Spinal cord (tissue), 10 donors: Measurements from ENCODE around the gene ANGPTL3. TPM values are rescaled to one million over a fixed set of nuclear protein-coding genes. Genes with fewer than 3 reads are reported as not detected.

Experiments used
- DNase-seq, 6 donors: peaks; one replicate each; pipeline versions ENCODE4 v3.0.0 to v3.0.0-alpha.2; 2013 to 2015; ENCODE audit warnings: low spot score in 6 of 6, low read depth in 4 of 6
- H3K27ac ChIP-seq: one replicate; pipeline ENCODE4 v1.5.1; 2013; ENCODE audit warnings: low read depth, low read length, control low read depth
- H3K27me3 ChIP-seq: one replicate; pipeline ENCODE4 v1.6.1; 2013; ENCODE audit warnings: low read length; ENCODE audit not compliant: control insufficient read depth, insufficient read depth
- H3K36me3 ChIP-seq: one replicate; pipeline ENCODE4 v1.6.1; 2013; ENCODE audit warnings: low read length; ENCODE audit not compliant: control insufficient read depth, insufficient read depth
- H3K4me1 ChIP-seq: one replicate; pipeline ENCODE4 v1.6.1; 2013; ENCODE audit warnings: low read length; ENCODE audit not compliant: control insufficient read depth, insufficient read depth
- H3K4me3 ChIP-seq: one replicate; pipeline ENCODE4 v1.5.1; 2013; ENCODE audit warnings: low read depth, low read length, control low read depth
- H3K9me3 ChIP-seq: one replicate; pipeline ENCODE4 v1.6.1; 2013; ENCODE audit warnings: low read length; ENCODE audit not compliant: control insufficient read depth, insufficient read depth
- WGBS: methylation state at CpG from one replicate; pipeline ENCODE4 v1.1.5; 2013; ENCODE audit warnings: missing lambda C conversion rate; ENCODE audit not compliant: insufficient coverage; 5-methylcytosine and 5-hydroxymethylcytosine counted together
- polyA plus RNA-seq, 2 donors: library from polyadenylated mRNA; unstranded; fragments of 120-200 nt; gene quantifications; one replicate each; pipeline ENCODE4 v1.2.1, GENCODE V29; 2013; ENCODE audit not compliant: insufficient read length in 2 of 2
- total RNA-seq, 2 donors: library from RNA; depleted of rRNA in 1 of 2; stranded (reverse); fragments of 120-200 nt in 1 of 2; fragments of >200 nt in 1 of 2; gene quantifications; one replicate each; pipeline versions ENCODE4 v1.2.3 to v1.2.4, GENCODE V29; 2013 to 2014
- donor health status: healthy.

ANGPTL3 gene
- total and polyA plus RNA-seq, 4 donors, result 0.18 to 0.22 TPM; not detected in 2

- H3K4me1 ChIP-seq, result no peaks in the 10 kb centered on the region
- H3K27ac ChIP-seq, result no peak overlapping the region
- H3K27me3 ChIP-seq, result no peaks in the 10 kb centered on the region
- no peaks in the 10 kb centered on the region for H3K9me3 ChIP-seq
- WGBS, result no CpG with 5 or more reads among the region's 5 CpGs
- H3K4me3 ChIP-seq, result no peak overlapping the region
- H3K36me3 ChIP-seq, result no peaks in the 10 kb centered on the region
- DNase-seq, result no peak
These were observed 16.0 kb downstream of the ANGPTL3 start for GRCh38 chr1:62613325-62613727.

GRCh38 chr1:62613890-62614289, 16.6 kb downstream of the ANGPTL3 start:
- H3K9me3 ChIP-seq, result no peaks in the 10 kb centered on the region
- WGBS, result no CpG with 5 or more reads among the region's 1 CpG
- DNase-seq, result no peak
- no peaks in the 10 kb centered on the region for H3K36me3 ChIP-seq
- H3K27ac ChIP-seq, result no peak overlapping the region
- no peaks in the 10 kb centered on the region for H3K27me3 ChIP-seq
- H3K4me3 ChIP-seq, result no peak overlapping the region
- H3K4me1 ChIP-seq, result no peaks in the 10 kb centered on the region

DNA sequence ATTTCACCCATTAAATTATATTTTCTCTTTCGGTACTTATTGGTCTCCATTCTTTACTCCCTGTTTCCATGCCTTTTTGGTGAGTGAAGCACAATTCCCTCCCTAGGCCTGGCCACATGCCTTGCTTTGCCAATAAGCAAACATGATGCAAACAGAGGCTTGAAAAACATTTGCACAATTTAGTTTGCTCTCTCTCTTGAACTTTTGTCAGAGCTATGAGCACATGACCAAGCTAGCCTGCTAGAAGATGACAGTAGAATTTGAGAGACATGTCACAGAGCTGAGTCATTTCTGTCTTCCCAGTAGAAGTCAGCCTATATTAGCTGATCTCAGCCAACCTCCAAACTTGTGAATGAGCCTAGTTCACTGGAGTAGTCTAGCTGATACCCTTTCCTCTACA, 24.6 kb downstream of the ANGPTL3 start:
- peaks cover 3% of the 10 kb centered on the region for H3K36me3 ChIP-seq
- H3K27me3 ChIP-seq, result no peaks in the 10 kb centered on the region
- H3K9me3 ChIP-seq, result no peaks in the 10 kb centered on the region
- no peak overlapping the region for H3K4me3 ChIP-seq
- DNase-seq, result no peak
- 100% methylated on average over 1 of the region's 1 CpG for WGBS
- no peak overlapping the region for H3K27ac ChIP-seq
- no peaks in the 10 kb centered on the region for H3K4me1 ChIP-seq

GRCh38 chr1:62625415-62625814, 28.1 kb downstream of the ANGPTL3 start:
- DNase-seq, result no peak
- Histone ChIP-seq H3K27ac (no peak overlapping the region), H3K4me1 (no peaks in the 10 kb centered on the region), H3K27me3 (no peaks in the 10 kb centered on the region), H3K36me3 (peaks cover 8% of the 10 kb centered on the region), H3K9me3 (no peaks in the 10 kb centered on the region), H3K4me3 (no peak overlapping the region)
- no CpG with 5 or more reads among the region's 1 CpG for WGBS

GRCh38 chr1:62628506-62628905, 31.2 kb downstream of the ANGPTL3 start:
- DNase-seq, result no peak
- no CpG with 5 or more reads among the region's 1 CpG for WGBS
- H3K27me3 ChIP-seq, result no peaks in the 10 kb centered on the region
- H3K9me3 ChIP-seq, result no peaks in the 10 kb centered on the region
- H3K4me1 ChIP-seq, result no peaks in the 10 kb centered on the region
- no peak overlapping the region for H3K27ac ChIP-seq
- no peak overlapping the region for H3K4me3 ChIP-seq
- H3K36me3 ChIP-seq, result peaks cover 9% of the 10 kb centered on the region

DNA sequence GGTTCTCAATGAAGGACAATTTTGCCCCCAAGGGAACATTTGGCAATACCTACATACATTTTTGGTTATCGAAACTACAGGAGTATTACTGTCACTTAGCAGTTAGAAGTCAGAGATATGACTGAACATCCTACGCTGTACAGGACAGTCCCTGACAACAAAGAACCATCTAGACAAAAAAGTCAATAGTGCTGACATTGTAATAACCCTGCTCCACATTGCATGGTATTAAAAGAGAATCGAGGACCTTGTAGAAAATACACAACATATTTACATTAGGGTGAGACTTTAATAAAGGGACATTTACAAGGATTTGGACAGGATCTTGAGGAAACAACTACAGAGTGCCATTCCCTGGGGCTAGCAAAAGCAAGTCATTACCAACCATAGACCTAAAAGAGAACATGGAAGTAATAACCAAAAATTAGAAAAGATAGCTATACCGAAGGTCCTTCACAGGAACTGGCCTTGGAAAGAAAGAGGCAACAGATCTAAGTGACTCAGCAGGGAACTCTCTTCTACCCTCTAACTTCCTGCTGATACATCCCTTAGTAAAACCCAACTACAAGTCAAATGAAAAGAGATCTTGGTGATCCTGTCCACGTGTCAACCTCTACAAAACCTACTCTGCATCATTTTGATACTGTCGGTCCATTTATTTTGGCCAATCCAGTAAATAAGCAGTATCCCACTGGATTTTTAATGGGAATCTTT, 40.2 kb downstream of the ANGPTL3 start:
- Histone ChIP-seq H3K4me1 (no peaks in the 10 kb centered on the region), H3K27ac (no peak overlapping the region), H3K36me3 (peaks cover 22% of the 10 kb centered on the region), H3K9me3 (no peaks in the 10 kb centered on the region), H3K27me3 (no peaks in the 10 kb centered on the region), H3K4me3 (no peak overlapping the region)
- DNase-seq, result no peak
- 100% methylated on average over 2 of the region's 6 CpGs for WGBS

DNA sequence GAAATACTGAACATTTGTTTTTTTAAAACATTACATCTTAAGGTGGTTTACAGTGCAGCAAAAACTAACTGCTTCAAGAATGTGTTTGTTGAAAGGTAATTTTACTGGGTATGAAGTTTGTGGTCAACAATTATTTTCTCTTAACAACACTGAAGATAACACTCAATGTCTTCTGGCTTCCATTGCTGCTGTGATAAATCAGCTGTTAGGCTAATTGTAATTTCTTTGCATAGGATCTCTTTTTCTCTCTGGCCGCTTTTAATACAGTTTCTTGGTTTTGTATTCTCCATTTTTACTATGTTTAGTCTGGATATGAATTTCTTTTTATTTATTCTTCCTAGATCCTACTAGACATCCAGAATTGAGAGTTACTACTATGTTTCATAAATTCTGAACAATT, 46.0 kb downstream of the ANGPTL3 start:
- no peak for DNase-seq
- WGBS, result no CpG with 5 or more reads among the region's 1 CpG
- Histone ChIP-seq H3K4me1 (no peaks in the 10 kb centered on the region), H3K4me3 (no peak overlapping the region), H3K27me3 (no peaks in the 10 kb centered on the region), H3K9me3 (no peaks in the 10 kb centered on the region), H3K27ac (no peak overlapping the region), H3K36me3 (peaks cover 14% of the 10 kb centered on the region)

GRCh38 chr1:62652387-62652786, 55.1 kb downstream of the ANGPTL3 start:
- Histone ChIP-seq H3K9me3 (no peaks in the 10 kb centered on the region), H3K36me3 (no peaks in the 10 kb centered on the region), H3K27ac (no peak overlapping the region), H3K4me1 (no peaks in the 10 kb centered on the region), H3K27me3 (no peaks in the 10 kb centered on the region), H3K4me3 (no peak overlapping the region)
- no peak for DNase-seq

- H3K27ac ChIP-seq, result no peak overlapping the region
- no peaks in the 10 kb centered on the region for H3K4me1 ChIP-seq
- DNase-seq, result peak in 1 of 6 donors; percentile 6
- H3K9me3 ChIP-seq, result no peaks in the 10 kb centered on the region
- H3K36me3 ChIP-seq, result no peaks in the 10 kb centered on the region
- no peaks in the 10 kb centered on the region for H3K27me3 ChIP-seq
- no CpG with 5 or more reads among the region's 1 CpG for WGBS
- no peak overlapping the region for H3K4me3 ChIP-seq
These were observed 57.4 kb downstream of the ANGPTL3 start for GRCh38 chr1:62654744-62655143.
